ENCODE data around the gene SMAD6.

The SMAD6 gene

DNA sequence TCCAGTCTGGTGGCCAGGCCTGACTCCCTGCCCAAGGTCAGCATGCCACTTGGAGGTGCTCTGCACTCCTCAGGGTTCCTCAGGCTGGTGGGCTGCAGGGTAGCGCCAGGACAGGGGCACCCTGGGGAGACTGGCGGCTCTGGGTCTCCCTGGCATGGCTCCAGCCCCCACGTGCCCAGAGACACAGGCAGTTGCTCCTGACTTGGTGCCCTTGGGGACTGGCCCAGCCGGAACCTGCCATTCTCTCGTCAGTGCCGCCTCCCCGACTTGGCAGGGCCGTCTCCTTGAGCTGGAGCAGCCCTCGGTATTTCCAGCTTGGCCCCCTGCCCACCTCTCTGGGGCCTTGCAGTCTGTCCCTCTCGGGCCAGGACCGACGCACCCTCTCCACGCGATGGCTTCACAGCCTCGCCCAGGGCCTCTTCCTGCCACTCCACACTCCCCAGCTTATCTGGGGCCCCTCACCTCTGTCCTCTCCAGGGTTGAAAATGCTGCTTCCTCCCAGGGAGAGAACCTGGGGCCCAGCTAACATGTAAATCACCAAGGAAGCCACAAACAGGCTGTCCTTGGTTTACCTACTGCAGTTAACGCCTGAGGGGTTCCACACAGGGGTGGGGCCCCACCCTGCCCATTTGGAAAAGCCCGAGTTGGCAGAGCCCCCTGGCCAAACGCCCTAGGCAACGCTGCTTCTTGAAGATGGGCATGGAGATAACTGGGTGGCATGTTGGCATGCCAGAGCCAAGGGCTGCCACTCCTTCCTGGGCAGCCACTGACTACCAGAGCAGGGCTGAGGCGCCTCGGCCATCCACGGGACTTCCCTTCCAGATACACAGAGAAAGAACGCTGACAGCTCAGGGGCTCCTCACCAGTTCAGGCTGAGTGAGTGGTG, 61.4 kb downstream of the SMAD6 start:
- Histone ChIP-seq H3K4me3 (ENCODE audit: low read length in 2 of 2) (no peak overlapping the region), H3K4me1 (ENCODE audit: control insufficient read depth in 2 of 2, insufficient read depth in 2 of 2, low read length in 2 of 2) (peaks cover 34 to 46% of the 10 kb centered on the region in 2 donors), H3K27me3 (ENCODE audit: control insufficient read depth in 2 of 2, insufficient read depth in 2 of 2, low read length in 2 of 2) (no peaks in the 10 kb centered on the region), H3K9me3 (ENCODE audit: control insufficient read depth in 2 of 2, low read length in 2 of 2) (no peaks in the 10 kb centered on the region), H3K36me3 (ENCODE audit: control insufficient read depth in 2 of 2, insufficient read depth in 2 of 2, low read length in 2 of 2) (no peaks in the 10 kb centered on the region), H3K27ac (ENCODE audit: low read depth in 2 of 2, low read length in 2 of 2) (peak overlapping the region; percentile 47 to 79), H3K9ac (ENCODE audit: low read depth in 1 of 2, low read length in 2 of 2) (peak overlapping the region; percentile 14 to 15)

DNA sequence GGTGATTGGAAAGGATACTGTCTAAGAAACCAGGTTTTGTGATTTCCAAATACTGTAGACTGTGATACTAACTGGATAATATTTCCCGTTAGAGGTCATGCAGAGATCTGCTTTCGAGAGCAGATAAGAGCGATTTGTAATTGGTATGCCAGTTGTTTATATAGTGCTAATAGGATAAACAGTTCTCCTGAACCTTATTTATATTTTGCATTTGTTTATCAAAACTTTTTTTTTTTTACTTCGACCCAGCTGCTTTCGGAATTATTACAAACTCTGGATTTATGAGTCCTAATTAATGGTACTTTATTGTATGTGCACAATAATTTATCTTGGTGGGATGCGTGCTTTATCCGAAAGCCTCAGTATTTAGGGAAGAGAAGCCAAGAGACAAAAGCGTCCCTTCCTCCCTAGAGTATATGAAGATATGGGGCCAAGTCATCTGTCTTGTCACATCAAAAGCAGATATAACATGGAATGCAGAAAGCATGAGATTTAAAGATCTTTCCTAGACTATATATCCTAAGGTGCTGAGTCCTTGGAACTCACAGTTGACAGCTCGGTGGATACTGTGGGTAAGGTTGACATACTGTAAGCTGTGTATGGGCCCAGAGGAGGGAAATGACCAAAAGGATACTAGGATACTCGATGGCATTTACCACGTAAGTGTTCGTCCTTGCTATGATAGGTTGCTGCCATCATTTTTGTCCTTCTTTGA, 62.2 kb downstream of the SMAD6 start:
- no peak overlapping the region for H3K4me3 ChIP-seq (ENCODE audit: low read length in 2 of 2)
- H3K27me3 ChIP-seq (ENCODE audit: control insufficient read depth in 2 of 2, insufficient read depth in 2 of 2, low read length in 2 of 2): no peaks in the 10 kb centered on the region
- peak overlapping the region; percentile 47 to 79 for H3K27ac ChIP-seq (ENCODE audit: low read depth in 2 of 2, low read length in 2 of 2)
- H3K36me3 ChIP-seq (ENCODE audit: control insufficient read depth in 2 of 2, insufficient read depth in 2 of 2, low read length in 2 of 2): no peaks in the 10 kb centered on the region
- no peaks in the 10 kb centered on the region for H3K9me3 ChIP-seq (ENCODE audit: control insufficient read depth in 2 of 2, low read length in 2 of 2)
- no peak overlapping the region for H3K9ac ChIP-seq (ENCODE audit: low read depth in 1 of 2, low read length in 2 of 2)
- H3K4me1 ChIP-seq (ENCODE audit: control insufficient read depth in 2 of 2, insufficient read depth in 2 of 2, low read length in 2 of 2): peaks cover 34 to 46% of the 10 kb centered on the region in 2 donors

DNA sequence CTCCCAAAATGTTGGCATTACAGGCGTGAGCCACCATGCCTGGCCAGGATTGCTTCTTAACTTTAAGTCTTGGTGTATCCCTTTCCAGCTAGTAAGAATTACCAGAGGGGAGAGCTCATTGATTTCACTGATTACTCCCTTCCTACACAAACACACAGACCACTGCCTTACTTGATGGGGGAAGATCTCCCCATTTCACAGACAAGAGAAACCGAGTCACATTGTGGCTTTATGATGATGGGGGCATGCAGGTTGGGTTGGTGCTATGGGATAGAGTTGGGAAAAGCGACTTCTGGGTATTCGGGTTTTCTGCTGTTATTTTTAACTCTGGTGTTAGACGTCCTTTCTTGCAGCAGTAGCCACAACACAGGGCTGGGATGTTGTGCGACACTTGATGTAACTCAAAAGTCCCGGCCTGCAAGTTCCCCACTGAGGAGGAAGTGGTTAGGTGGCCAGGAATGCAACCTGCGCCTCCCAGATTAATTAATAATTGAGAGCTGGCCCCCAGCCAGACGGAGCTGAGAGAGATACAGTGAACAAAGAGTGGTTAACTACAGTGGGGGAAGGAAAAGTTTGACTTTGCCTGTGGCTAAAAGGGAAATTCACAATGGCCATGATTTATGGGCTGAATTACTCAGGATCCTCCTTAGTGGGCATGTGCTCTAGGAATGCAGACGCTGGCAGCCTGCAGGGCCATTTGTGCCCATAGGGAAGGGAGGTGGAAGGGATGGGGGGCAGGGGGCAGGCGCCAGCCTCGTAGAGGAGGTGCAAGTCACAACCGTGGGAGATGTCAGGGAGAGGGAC, 63.6 kb downstream of the SMAD6 start:
- Histone ChIP-seq H3K27ac (ENCODE audit: low read depth in 2 of 2, low read length in 2 of 2) (peak overlapping the region; percentile 22 to 50), H3K9me3 (ENCODE audit: control insufficient read depth in 2 of 2, low read length in 2 of 2) (no peaks in the 10 kb centered on the region), H3K36me3 (ENCODE audit: control insufficient read depth in 2 of 2, insufficient read depth in 2 of 2, low read length in 2 of 2) (no peaks in the 10 kb centered on the region), H3K9ac (ENCODE audit: low read depth in 1 of 2, low read length in 2 of 2) (peak overlapping the region in 1 of 2 donors; percentile 7), H3K27me3 (ENCODE audit: control insufficient read depth in 2 of 2, insufficient read depth in 2 of 2, low read length in 2 of 2) (no peaks in the 10 kb centered on the region), H3K4me3 (ENCODE audit: low read length in 2 of 2) (no peak overlapping the region), H3K4me1 (ENCODE audit: control insufficient read depth in 2 of 2, insufficient read depth in 2 of 2, low read length in 2 of 2) (peaks cover 35 to 53% of the 10 kb centered on the region in 2 donors)

DNA sequence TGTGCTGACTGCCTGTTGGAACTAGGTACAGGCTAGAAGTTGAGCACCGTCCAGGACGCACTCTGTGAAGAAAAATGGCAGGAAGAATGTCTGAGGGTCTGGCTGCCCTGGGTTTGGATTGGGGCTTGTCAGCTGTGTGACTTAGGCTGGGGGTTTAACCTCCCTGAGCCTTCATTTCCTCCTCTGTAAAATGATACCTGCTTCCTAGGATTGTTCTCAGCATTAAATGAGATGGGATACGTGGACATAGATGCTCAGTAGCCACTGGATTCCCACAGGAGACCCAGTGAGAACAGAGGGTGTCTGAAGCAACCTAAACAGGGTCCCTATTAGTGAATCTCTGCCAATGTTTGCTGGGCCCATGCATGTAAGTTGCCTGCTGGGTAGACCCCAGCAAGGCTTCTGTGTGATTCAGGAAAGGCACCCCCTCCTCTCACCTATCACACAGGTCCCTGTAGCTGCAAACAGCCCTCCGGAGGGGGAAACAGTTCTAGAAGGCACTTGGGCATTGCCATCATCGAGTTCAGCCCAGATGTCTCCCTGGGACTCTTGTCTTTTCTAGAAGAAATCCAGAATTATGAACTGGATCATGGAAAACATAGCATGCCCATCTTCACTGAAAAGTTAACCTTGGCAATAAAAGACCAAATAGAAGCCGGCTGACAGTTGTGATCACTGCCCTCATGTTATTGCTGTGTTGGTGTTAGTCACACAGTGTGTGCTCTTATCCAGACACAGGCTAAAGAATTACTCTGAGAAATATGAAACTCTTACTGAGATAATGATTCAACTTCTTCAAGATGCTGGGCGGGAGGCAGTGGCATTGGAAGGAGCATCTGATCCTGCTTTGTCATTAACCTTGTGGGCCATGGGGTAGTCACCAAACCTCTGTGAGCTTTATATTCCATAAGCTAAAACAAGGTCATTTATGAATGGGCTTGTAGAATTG, 64.5 kb downstream of the SMAD6 start:
- H3K9ac ChIP-seq (ENCODE audit: low read depth in 1 of 2, low read length in 2 of 2): peak overlapping the region in 1 of 2 donors; percentile 7
- H3K9me3 ChIP-seq (ENCODE audit: control insufficient read depth in 2 of 2, low read length in 2 of 2): no peaks in the 10 kb centered on the region
- no peak overlapping the region for H3K4me3 ChIP-seq (ENCODE audit: low read length in 2 of 2)
- H3K27ac ChIP-seq (ENCODE audit: low read depth in 2 of 2, low read length in 2 of 2): peak overlapping the region; percentile 22 to 50
- H3K4me1 ChIP-seq (ENCODE audit: control insufficient read depth in 2 of 2, insufficient read depth in 2 of 2, low read length in 2 of 2): peaks cover 39 to 56% of the 10 kb centered on the region in 2 donors
- H3K36me3 ChIP-seq (ENCODE audit: control insufficient read depth in 2 of 2, insufficient read depth in 2 of 2, low read length in 2 of 2): no peaks in the 10 kb centered on the region
- no peaks in the 10 kb centered on the region for H3K27me3 ChIP-seq (ENCODE audit: control insufficient read depth in 2 of 2, insufficient read depth in 2 of 2, low read length in 2 of 2)

DNA sequence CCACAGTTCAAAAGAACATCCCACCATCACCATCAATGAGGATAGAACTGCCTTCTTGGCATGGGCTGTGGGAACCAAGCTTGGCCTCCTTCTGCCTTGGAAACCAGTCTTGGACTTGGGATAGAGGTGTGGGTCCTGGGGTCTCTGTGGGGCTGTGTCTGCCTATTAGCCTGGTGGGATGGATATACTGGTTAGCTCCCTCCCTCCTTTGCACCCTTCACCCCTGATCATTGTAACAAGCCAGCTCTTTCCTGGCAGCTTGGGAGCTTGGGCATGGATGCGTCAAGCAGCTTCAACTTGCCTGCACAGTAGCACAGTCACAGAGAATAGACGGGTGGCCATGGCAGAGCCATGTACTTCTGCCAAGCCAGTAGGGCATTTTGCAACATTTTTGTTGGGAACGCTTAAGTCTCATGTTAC, 65.2 kb downstream of the SMAD6 start:
- Histone ChIP-seq H3K4me1 (ENCODE audit: control insufficient read depth in 2 of 2, insufficient read depth in 2 of 2, low read length in 2 of 2) (peaks cover 45 to 56% of the 10 kb centered on the region in 2 donors), H3K36me3 (ENCODE audit: control insufficient read depth in 2 of 2, insufficient read depth in 2 of 2, low read length in 2 of 2) (no peaks in the 10 kb centered on the region), H3K4me3 (ENCODE audit: low read length in 2 of 2) (no peak overlapping the region), H3K27me3 (ENCODE audit: control insufficient read depth in 2 of 2, insufficient read depth in 2 of 2, low read length in 2 of 2) (no peaks in the 10 kb centered on the region), H3K27ac (ENCODE audit: low read depth in 2 of 2, low read length in 2 of 2) (no peak overlapping the region), H3K9ac (ENCODE audit: low read depth in 1 of 2, low read length in 2 of 2) (no peak overlapping the region), H3K9me3 (ENCODE audit: control insufficient read depth in 2 of 2, low read length in 2 of 2) (no peaks in the 10 kb centered on the region)

DNA sequence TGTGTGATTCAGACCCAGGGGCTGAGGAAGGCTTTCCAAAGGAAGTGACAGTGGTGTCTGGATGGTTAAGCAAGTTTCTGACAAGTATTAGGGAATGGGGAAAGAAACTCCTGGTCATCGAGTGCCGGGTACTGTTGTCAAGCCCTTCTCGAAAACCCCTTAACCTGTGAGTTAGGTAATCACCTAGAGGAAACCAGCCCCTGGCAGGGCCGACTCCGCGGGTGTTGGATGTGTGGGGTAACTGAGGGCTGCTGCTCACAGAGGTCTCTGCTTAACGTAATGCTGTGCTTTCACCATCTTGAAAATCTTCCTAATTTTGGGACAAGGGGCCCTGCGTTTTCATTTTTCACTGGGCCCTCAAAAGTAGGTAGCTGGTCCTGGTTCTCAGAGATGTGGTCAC, 67.0 kb downstream of the SMAD6 start:
- Histone ChIP-seq H3K27ac (ENCODE audit: low read depth in 2 of 2, low read length in 2 of 2) (no peak overlapping the region), H3K9ac (ENCODE audit: low read depth in 1 of 2, low read length in 2 of 2) (no peak overlapping the region), H3K36me3 (ENCODE audit: control insufficient read depth in 2 of 2, insufficient read depth in 2 of 2, low read length in 2 of 2) (no peaks in the 10 kb centered on the region), H3K27me3 (ENCODE audit: control insufficient read depth in 2 of 2, insufficient read depth in 2 of 2, low read length in 2 of 2) (no peaks in the 10 kb centered on the region), H3K4me1 (ENCODE audit: control insufficient read depth in 2 of 2, insufficient read depth in 2 of 2, low read length in 2 of 2) (peaks cover 47 to 59% of the 10 kb centered on the region in 2 donors), H3K9me3 (ENCODE audit: control insufficient read depth in 2 of 2, low read length in 2 of 2) (no peaks in the 10 kb centered on the region), H3K4me3 (ENCODE audit: low read length in 2 of 2) (no peak overlapping the region)

DNA sequence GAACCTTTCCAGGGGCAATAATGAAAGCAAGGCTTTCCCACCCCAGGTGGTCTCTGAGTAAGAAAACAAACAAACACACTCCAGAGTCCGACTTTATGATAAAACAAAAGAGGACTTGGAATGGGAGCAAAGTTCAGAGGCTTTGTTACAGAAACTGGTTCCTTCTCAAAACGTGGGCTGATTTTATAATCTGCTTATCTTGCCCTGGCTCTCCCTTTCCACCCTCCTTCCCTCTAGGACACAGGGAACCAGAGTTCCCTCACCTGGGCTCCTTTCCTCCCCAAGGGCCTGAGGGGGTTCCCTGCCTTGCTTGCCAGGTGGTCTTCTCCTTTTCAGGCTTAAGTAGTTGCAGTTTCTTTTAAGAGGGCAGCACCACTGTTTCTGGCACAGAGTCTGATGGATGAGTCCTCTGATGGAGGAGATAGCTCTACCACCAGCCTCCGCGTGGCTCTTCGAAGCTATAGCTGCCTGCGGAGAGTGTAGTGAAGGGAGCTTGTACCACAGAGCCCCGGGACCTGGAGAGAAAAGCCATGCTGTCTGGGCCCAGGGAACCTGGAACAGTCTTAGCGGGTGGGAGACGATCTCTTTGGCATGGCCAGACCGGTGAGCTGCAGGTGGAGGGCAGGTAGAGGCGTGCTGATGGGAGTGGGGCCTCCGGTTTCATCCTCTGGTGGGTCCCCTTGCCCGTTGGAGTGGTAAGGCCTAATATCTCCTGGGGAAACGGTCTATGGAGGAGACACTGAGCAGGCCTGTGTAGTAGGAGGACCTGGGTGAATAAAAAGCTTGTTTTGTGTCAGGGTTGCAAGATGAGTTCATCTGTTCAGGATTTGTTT, 68.7 kb downstream of the SMAD6 start:
- H3K9me3 ChIP-seq (ENCODE audit: control insufficient read depth in 2 of 2, low read length in 2 of 2): no peaks in the 10 kb centered on the region
- H3K27ac ChIP-seq (ENCODE audit: low read depth in 2 of 2, low read length in 2 of 2): peak overlapping the region; percentile 77 to 89
- H3K4me3 ChIP-seq (ENCODE audit: low read length in 2 of 2): peak overlapping the region in 1 of 2 donors; percentile 37
- peaks cover 47 to 60% of the 10 kb centered on the region in 2 donors for H3K4me1 ChIP-seq (ENCODE audit: control insufficient read depth in 2 of 2, insufficient read depth in 2 of 2, low read length in 2 of 2)
- peak overlapping the region; percentile 31 to 47 for H3K9ac ChIP-seq (ENCODE audit: low read depth in 1 of 2, low read length in 2 of 2)
- H3K27me3 ChIP-seq (ENCODE audit: control insufficient read depth in 2 of 2, insufficient read depth in 2 of 2, low read length in 2 of 2): no peaks in the 10 kb centered on the region
- no peaks in the 10 kb centered on the region for H3K36me3 ChIP-seq (ENCODE audit: control insufficient read depth in 2 of 2, insufficient read depth in 2 of 2, low read length in 2 of 2)

DNA sequence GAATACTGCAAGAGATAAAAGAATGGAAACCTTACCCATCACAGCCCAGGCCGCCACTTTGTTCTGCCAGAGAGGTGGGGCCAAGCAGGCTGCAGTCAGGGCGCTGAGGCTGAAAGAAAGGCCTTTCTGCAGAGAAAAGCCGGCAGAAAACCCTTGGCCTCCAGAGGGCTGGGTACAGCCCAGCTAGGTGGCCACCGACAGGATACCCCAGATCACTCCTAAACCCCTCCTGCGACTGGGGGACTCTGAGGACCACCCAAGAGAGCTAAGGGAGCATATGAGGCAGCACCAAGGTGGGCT, 69.3 kb downstream of the SMAD6 start:
- H3K9me3 ChIP-seq (ENCODE audit: control insufficient read depth in 2 of 2, low read length in 2 of 2): no peaks in the 10 kb centered on the region
- no peak overlapping the region for H3K9ac ChIP-seq (ENCODE audit: low read depth in 1 of 2, low read length in 2 of 2)
- no peak overlapping the region for H3K4me3 ChIP-seq (ENCODE audit: low read length in 2 of 2)
- H3K36me3 ChIP-seq (ENCODE audit: control insufficient read depth in 2 of 2, insufficient read depth in 2 of 2, low read length in 2 of 2): no peaks in the 10 kb centered on the region
- peak overlapping the region; percentile 28 to 77 for H3K27ac ChIP-seq (ENCODE audit: low read depth in 2 of 2, low read length in 2 of 2)
- peaks cover 42 to 54% of the 10 kb centered on the region in 2 donors for H3K4me1 ChIP-seq (ENCODE audit: control insufficient read depth in 2 of 2, insufficient read depth in 2 of 2, low read length in 2 of 2)
- no peaks in the 10 kb centered on the region for H3K27me3 ChIP-seq (ENCODE audit: control insufficient read depth in 2 of 2, insufficient read depth in 2 of 2, low read length in 2 of 2)
